BLaER1 (cell line): ENCODE data around the gene EXOSC5.
A peak's percentile ranks its signal among the peaks of the same experiment; 100 is the strongest.
"Not testable (repeated sequence)": the region's sequence is repeated elsewhere in the genome, so short reads cannot be mapped to it uniquely, and the experiment has no call there.

Experiments used
- H3K27ac ChIP-seq: shearing (Covaris generic); formaldehyde crosslinking; 2 replicates; pipeline ENCODE4 v1.8.1; 2022
- H3K27me3 ChIP-seq: shearing (Covaris generic); formaldehyde crosslinking; 2 replicates; pipeline ENCODE4 v1.8.1; 2022
- H3K36me3 ChIP-seq: shearing (Covaris generic); formaldehyde crosslinking; 2 replicates; pipeline ENCODE4 v1.8.1; 2022
- H3K4me1 ChIP-seq: shearing (Covaris generic); formaldehyde crosslinking; 2 replicates; pipeline ENCODE4 v1.8.1; 2022
- H3K4me2 ChIP-seq: shearing (Covaris generic); formaldehyde crosslinking; 2 replicates; pipeline ENCODE4 v1.8.1; 2022
- H3K4me3 ChIP-seq: shearing (Covaris generic); formaldehyde crosslinking; 2 replicates; pipeline ENCODE4 v1.8.1; 2022
- H3K9ac ChIP-seq: shearing (Covaris generic); formaldehyde crosslinking; 2 replicates; pipeline ENCODE4 v1.8.1; 2022
- H3K9me3 ChIP-seq: shearing (Covaris generic); formaldehyde crosslinking; 2 replicates; pipeline ENCODE4 v1.8.1; 2022
- H4K20me1 ChIP-seq: shearing (Covaris generic); formaldehyde crosslinking; 2 replicates; pipeline ENCODE4 v1.8.1; 2022
- Cebpa-rat ChIP-seq: shearing (Covaris generic); IDR thresholded peaks from 2 replicates; pipeline ENCODE4 v1.8.1; 2022

The EXOSC5 gene

DNA sequence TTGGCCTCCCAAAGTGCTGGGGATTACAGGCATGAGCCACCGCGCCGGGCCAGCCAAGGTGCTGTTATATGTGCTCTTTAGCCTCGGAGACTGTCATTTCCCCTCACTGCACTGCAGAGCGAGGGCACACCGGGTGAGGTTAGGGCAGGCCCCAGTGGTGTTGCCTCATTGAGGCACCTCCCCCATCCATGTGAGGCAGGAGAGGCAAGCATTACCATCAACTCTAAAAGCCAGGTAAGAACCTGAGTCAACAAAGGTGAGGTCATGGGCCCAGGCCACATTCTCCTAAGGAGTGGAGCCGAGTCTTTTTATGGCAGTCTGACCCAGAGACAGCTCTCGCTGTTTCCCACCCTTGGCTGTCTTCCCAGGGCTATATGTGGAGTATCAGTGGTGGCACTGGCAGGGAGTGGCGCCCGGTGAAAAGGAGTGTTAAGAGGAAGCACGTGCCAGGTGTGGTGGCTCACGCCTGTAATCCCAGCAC, 19.1 kb upstream of the EXOSC5 start:
- no peak overlapping the region for H3K9ac ChIP-seq
- no peak overlapping the region for H3K4me2 ChIP-seq
- H3K9me3 ChIP-seq: no peaks in the 10 kb centered on the region
- peaks cover 94% of the 10 kb centered on the region for H3K36me3 ChIP-seq
- peaks cover 58% of the 10 kb centered on the region for H3K4me1 ChIP-seq
- H4K20me1 ChIP-seq: no peaks in the 10 kb centered on the region
- H3K4me3 ChIP-seq: no peak overlapping the region
- H3K27ac ChIP-seq: no peak overlapping the region
- no peak for TF ChIP-seq Cebpa-rat
- no peaks in the 10 kb centered on the region for H3K27me3 ChIP-seq

DNA sequence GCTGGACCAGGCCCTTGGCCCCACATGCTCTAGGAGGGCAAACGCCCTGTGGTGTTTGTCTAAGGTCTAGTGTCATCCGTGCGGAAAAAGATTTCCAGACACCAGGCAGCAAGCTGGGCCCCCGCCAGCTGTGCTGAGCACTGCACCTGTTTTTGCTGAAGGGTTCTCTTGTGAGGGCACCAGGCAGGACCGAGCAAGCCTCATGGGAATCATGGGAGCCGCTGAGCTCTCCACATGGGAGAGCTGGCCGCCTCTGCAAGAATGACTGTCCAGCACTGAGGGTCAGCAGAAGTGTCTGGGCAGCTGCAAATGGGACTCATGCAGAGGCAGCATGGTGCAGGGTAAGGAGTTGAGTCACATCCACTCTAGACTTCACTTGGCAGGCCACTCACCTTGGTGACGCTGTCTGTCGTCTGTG, 18.0 kb upstream of the EXOSC5 start:
- TF ChIP-seq Cebpa-rat: no peak
- Histone ChIP-seq H3K9me3 (no peaks in the 10 kb centered on the region), H3K4me2 (peak overlapping the region; percentile 77), H3K36me3 (peaks cover 94% of the 10 kb centered on the region), H3K4me1 (peaks cover 58% of the 10 kb centered on the region), H3K27me3 (no peaks in the 10 kb centered on the region), H4K20me1 (no peaks in the 10 kb centered on the region), H3K9ac (no peak overlapping the region), H3K27ac (peak overlapping the region; percentile 74), H3K4me3 (no peak overlapping the region)

- Histone ChIP-seq H3K36me3 (peaks cover 89% of the 10 kb centered on the region), H3K27ac (peak overlapping the region; percentile 74), H3K9me3 (no peaks in the 10 kb centered on the region), H3K4me2 (peak overlapping the region; percentile 77), H4K20me1 (no peaks in the 10 kb centered on the region), H3K27me3 (no peaks in the 10 kb centered on the region), H3K4me3 (no peak overlapping the region), H3K9ac (no peak overlapping the region), H3K4me1 (peaks cover 58% of the 10 kb centered on the region)
- no peak for TF ChIP-seq Cebpa-rat
Observed at GRCh38 chr19:41414461-41414860, 17.3 kb upstream of the EXOSC5 start.

DNA sequence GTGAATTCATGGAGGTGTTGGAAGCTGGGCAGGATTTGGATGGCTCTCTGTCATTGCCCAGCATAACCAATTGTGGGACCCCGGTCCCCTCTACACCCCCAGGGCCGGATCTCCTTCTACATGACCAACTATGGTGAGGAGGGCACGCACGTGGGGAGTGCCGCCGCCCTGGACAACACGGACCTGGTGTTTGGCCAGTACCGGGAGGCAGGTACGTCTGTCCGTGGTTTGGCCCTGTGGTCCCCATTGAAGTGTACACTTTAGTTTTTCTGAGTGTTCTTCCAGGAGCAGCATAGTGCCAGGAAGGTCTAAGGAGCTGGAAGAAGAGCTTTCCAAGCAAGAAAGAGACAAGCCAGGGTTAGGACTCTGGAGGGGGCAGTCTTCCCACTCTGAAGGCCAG, 16.8 kb upstream of the EXOSC5 start:
- Histone ChIP-seq H3K4me3 (no peak overlapping the region), H4K20me1 (no peaks in the 10 kb centered on the region), H3K4me1 (peaks cover 64% of the 10 kb centered on the region), H3K27me3 (no peaks in the 10 kb centered on the region), H3K36me3 (peaks cover 84% of the 10 kb centered on the region), H3K27ac (peak overlapping the region; percentile 74), H3K4me2 (peak overlapping the region; percentile 77), H3K9ac (peak overlapping the region; percentile 9; the same call in 1 of the 2 replicates), H3K9me3 (no peaks in the 10 kb centered on the region)
- no peak for TF ChIP-seq Cebpa-rat

DNA sequence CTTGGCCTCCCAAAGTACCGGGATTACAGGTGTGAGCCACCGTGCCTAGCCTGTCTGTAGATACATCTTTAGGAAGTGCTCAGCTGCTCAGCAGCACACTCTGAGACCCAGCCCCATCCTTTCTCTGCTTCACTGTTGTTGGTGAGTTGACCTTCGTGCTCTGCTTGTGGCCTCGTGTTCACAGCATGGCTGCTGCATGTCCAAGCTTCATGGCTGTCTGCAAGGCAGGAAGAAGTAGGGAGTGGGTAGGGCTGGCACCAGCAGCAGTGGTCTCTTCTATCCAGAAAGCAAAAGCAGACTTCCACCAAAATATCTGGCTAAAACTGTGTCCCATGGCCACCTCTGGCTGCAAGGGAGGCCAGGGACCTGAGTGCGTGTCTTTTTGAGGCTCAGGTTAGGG, 15.8 kb upstream of the EXOSC5 start:
- peaks cover 74% of the 10 kb centered on the region for H3K36me3 ChIP-seq
- H3K4me1 ChIP-seq: peaks cover 74% of the 10 kb centered on the region
- H3K27me3 ChIP-seq: no peaks in the 10 kb centered on the region
- TF ChIP-seq Cebpa-rat: no peak
- no peaks in the 10 kb centered on the region for H3K9me3 ChIP-seq
- no peak overlapping the region for H3K4me3 ChIP-seq
- H3K27ac ChIP-seq: peak overlapping the region; percentile 74
- peak overlapping the region; percentile 9; the same call in 1 of the 2 replicates for H3K9ac ChIP-seq
- H3K4me2 ChIP-seq: peak overlapping the region; percentile 77
- H4K20me1 ChIP-seq: no peaks in the 10 kb centered on the region; the same call in 1 of the 2 replicates

- H3K27ac ChIP-seq: peak overlapping the region; percentile 82; the same call in 1 of the 2 replicates
- no peaks in the 10 kb centered on the region for H3K27me3 ChIP-seq
- H3K4me3 ChIP-seq: no peak overlapping the region
- H4K20me1 ChIP-seq: no peaks in the 10 kb centered on the region; the same call in 1 of the 2 replicates
- H3K36me3 ChIP-seq: peaks cover 70% of the 10 kb centered on the region
- no peak overlapping the region for H3K4me2 ChIP-seq
- peaks cover 84% of the 10 kb centered on the region for H3K4me1 ChIP-seq
- H3K9ac ChIP-seq: peak overlapping the region; percentile 10; the same call in 1 of the 2 replicates
- no peaks in the 10 kb centered on the region for H3K9me3 ChIP-seq
- TF ChIP-seq Cebpa-rat: no peak
Observed at GRCh38 chr19:41411968-41412265, 14.8 kb upstream of the EXOSC5 start.

GRCh38 chr19:41411100-41411967, 14.2 kb upstream of the EXOSC5 start:
- H3K4me3 ChIP-seq: no peak overlapping the region
- H3K4me2 ChIP-seq: peak overlapping the region; percentile 61
- H3K9ac ChIP-seq: peak overlapping the region; percentile 10; the same call in 1 of the 2 replicates
- peaks cover 86% of the 10 kb centered on the region for H3K4me1 ChIP-seq
- H3K27me3 ChIP-seq: no peaks in the 10 kb centered on the region
- H3K36me3 ChIP-seq: peaks cover 64% of the 10 kb centered on the region
- peak overlapping the region; percentile 82; the same call in 1 of the 2 replicates for H3K27ac ChIP-seq
- H4K20me1 ChIP-seq: no peaks in the 10 kb centered on the region; the same call in 1 of the 2 replicates
- H3K9me3 ChIP-seq: no peaks in the 10 kb centered on the region
- TF ChIP-seq Cebpa-rat: no peak

- H4K20me1 ChIP-seq: peaks cover 6% of the 10 kb centered on the region; the same call in 1 of the 2 replicates
- TF ChIP-seq Cebpa-rat: no peak
- H3K4me1 ChIP-seq: peaks cover 86% of the 10 kb centered on the region
- H3K4me2 ChIP-seq: peak overlapping the region; percentile 61
- H3K27me3 ChIP-seq: no peaks in the 10 kb centered on the region
- H3K36me3 ChIP-seq: peaks cover 67% of the 10 kb centered on the region
- peak overlapping the region; percentile 82 for H3K27ac ChIP-seq
- no peaks in the 10 kb centered on the region for H3K9me3 ChIP-seq
- H3K4me3 ChIP-seq: 0 out of 2 replicates have a peak overlapping the region, but pooled peaks have one; percentile 28
- peak overlapping the region; percentile 53; the same call in 1 of the 2 replicates for H3K9ac ChIP-seq
Observed at GRCh38 chr19:41410336-41411054, 13.3 kb upstream of the EXOSC5 start.

DNA sequence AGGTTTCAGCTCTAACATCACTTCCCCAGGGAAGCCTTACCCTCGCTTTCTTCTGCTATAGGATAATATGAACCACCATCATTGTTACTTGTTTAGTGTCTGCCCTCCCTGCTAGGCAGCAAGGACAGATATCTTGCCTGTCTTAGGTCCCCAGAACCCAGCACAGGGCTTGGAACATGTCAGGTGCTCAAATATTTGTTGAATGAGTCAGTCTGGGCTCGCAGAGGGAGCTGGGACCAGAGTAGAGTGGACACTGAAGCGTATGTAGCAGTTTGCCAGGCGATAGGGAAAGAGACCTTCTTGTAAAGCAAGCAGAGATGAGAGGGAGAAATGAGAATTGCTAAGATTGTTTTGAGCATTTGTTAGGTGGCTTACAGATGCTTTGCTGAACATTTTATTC, 12.1 kb upstream of the EXOSC5 start:
- H3K4me3 ChIP-seq: no peak overlapping the region
- peaks cover 64% of the 10 kb centered on the region for H3K36me3 ChIP-seq
- H4K20me1 ChIP-seq: peaks cover 13% of the 10 kb centered on the region; the same call in 1 of the 2 replicates
- peaks cover 74% of the 10 kb centered on the region for H3K4me1 ChIP-seq
- no peaks in the 10 kb centered on the region for H3K27me3 ChIP-seq
- peak overlapping the region; percentile 61 for H3K4me2 ChIP-seq
- no peak for TF ChIP-seq Cebpa-rat
- no peaks in the 10 kb centered on the region for H3K9me3 ChIP-seq
- H3K9ac ChIP-seq: peak overlapping the region; percentile 53; the same call in 1 of the 2 replicates
- peak overlapping the region; percentile 82 for H3K27ac ChIP-seq

GRCh38 chr19:41408846-41409245, 11.7 kb upstream of the EXOSC5 start:
- Histone ChIP-seq H3K36me3 (peaks cover 62% of the 10 kb centered on the region), H4K20me1 (peaks cover 15% of the 10 kb centered on the region; the same call in 1 of the 2 replicates), H3K4me2 (peak overlapping the region; percentile 61), H3K4me1 (peaks cover 70% of the 10 kb centered on the region), H3K27ac (peak overlapping the region; percentile 82)
- not testable (repeated sequence) for H3K9ac ChIP-seq, H3K27me3 ChIP-seq, H3K4me3 ChIP-seq, H3K9me3 ChIP-seq
